NCI-H69 (cell line): Measurements from ENCODE around the gene SLC25A21.
A peak's percentile ranks its signal among the peaks of the same experiment; 100 is the strongest.
"Not testable (repeated sequence)": the region's sequence is repeated elsewhere in the genome, so short reads cannot be mapped to it uniquely, and the experiment has no call there.

Source experiments
- DNase-seq: peaks from one replicate; lab custom pipeline; 2025; lab: John Stamatoyannopoulos, UW

SLC25A21 gene

DNA sequence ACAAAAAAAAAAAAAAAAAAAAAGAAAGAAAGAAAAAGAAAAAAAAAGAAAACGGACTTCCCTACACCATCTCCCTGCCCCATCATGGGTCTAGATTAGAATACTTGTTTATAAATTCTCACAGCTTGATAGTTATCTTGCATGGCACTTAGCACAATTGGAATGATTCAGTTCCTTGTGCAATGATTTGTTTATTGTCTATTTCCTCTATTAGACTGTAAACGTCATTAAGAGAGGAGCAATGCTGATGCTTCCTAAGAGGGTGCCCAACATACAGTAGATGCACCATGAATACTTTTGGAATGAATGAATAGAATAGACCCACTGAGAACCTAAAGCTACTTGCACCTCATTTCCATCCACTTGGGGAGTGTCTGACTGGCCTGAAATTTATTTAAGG is 469.9 kb downstream of the SLC25A21 start:
- no peak for DNase-seq

DNA sequence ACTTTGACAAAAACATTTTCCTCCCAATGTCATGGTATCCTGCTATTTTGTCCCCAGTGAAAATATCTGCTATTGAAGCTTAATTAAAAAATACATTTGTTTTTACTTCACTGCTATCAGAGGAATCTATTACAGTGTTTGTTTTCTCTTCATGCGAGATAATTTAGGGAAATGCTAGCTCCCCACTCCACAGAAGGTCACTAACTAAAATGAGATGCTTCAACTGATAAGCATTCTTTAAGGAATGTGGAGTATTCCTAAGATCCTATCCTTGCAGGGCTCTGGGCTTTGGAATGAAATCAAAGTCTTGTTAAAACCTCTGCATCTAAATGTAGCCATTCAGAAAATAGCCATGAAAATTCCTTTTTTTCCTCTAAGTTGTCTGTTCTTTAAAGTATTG is 471.3 kb downstream of the SLC25A21 start:
- DNase-seq: no peak

DNA sequence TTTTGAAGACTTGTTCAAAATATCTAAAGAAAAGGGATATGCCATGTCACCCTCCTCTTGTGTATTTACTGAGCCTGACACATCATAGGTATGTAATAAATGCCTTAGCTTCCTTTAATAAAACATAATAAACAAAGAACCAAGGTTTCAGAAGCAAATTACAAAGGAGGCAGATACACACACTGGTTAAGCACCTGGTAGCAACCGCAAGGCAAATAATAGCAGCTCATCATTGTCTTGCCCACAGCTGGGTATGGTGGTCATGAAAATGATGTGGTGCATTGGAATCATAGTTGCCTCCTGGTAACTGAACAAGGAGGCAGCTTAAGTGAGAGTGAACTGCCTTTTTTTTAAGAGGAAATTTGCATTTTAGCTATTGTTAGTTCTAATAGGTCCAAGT is 471.8 kb downstream of the SLC25A21 start:
- DNase-seq: peak; percentile 41

DNA sequence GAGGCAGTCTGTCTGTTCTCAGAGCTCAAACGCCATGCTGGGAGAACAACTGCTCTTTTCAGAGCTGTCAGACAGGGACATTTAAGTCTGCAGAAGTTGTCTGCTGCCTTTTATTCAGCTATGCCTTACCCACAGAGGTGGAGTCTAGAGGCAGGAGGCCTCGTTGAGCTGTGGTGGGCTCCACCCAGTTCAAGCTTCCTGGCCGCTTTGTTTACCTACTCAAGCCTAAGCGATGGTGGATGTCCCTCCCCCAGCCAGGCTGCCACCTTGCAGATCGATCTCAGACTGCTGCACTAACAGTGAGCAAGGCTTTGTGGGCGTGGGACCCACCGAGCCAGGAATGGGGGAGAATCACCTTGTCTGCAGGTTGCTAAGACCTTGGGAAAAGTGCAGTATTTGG is 473.0 kb downstream of the SLC25A21 start:
- DNase-seq: not testable (repeated sequence)

DNA sequence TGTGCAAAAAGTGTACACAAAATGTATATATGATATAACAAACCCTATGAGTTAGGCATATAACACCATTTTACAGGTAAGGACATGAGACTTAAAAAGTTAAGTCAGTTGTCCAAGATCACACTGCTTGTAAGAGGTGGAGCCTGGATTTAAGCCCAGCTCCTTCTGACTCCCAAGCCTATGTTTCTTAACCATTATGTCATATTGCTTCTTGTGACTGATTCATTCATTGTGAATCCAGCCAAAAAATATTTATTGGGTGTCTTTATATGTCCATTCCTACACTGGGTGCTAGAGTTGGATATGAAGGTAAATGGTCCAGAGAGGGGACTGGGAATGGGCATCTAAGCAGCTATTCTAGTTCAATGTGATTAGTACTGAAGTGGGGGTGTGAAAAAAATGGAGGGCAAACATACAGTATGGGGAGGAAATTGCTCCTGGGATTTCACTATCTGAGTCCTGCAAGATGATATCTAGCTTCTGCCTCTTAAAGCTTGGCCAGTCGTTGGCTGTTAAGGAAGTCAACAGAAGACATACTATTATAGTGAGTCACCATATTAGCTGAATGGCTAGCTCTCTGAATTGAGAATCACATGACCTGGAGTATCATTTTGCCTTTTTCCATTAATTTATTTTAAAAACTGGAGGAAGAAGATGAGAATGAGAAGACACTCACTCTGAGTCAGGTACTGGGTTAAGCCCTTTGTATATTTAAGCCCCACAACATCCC is 481.9 kb downstream of the SLC25A21 start:
- DNase-seq: no peak

DNA sequence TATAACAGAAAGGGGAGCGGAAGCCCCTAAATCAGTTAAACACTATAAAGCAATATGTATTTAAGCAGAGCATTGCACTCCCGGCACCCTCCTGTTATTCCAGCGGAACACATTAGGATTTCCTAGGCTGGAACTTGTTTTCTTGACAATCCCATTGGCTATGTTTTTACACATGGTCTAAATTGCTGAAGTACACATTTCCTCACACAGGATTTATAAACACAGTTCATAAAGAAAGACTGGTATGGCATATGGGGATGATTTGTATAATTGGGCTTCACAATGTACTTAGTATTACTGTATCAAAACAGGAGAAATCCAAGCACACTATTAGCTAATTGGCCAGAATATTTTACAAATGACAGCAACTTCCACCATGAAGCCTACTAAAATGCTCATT is 487.5 kb downstream of the SLC25A21 start:
- peak; percentile 33 for DNase-seq

DNA sequence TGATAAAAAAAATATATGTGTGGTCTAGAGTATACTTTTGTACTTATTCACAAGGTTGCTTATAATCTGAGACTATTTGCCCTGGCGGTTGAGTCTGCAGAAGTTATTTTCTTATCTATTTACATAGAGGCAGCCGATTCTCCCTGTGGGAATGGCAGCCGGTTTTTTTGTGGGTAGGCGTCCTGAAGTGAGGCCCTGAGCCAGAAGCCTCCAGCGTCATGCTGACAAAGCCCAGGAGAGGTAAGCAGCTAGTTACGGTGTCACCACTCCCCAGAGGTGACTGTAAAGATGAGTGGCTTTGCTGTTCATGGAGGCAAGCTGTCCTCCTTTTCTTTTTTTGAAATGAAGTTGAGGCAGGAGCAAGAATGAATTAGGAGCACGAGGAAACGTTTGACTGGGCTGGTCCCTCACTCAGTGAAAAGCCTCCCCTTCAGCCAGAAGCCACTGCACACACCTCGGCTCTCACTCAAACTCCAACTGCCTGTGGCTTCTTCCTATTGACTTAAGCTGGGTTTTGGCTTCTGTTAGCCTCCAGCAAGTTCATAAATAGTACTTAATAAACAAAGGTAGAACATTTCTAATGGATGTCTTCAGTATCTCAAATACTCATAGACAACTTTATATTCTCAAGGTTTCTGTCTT is 489.2 kb downstream of the SLC25A21 start:
- peak; percentile 91 for DNase-seq

DNA sequence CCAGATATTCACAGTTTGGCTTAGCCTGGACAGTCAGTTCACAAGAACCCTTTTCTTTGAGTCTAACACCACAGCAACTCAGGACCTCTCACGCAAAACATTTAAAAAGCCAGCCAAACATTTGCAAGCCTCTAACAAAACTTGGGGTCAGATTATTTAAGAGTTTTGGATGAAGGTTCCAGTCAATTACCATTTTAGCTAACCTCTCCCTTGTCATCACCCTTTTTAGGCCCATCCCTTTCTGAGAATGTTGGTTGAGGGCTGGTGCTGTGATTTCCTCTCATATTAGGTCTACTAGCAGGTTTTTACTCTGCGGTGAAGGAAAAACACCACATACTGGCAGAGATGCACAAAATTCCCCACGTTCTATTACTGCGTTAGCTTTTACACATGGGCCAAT is 490.1 kb downstream of the SLC25A21 start:
- DNase-seq: peak; percentile 51

DNA sequence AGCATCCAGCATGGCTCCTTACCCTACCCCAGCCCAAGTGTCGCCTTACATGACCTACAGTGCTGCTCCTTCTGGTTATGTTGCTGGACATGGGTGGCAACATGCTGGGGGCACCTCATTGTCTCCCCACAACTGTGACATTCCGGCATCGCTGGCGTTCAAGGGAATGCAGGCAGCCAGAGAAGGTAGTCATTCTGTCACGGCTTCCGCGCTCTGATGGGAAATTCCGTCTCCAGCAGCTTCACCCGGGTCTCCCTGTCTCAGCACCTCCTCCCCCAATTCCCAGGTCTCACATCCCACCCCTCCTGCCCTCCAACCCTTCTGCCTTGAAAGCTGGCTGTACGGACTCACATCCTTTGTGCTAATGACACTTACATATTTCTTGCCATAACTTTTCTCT is 496.2 kb downstream of the SLC25A21 start:
- DNase-seq: no peak

DNA sequence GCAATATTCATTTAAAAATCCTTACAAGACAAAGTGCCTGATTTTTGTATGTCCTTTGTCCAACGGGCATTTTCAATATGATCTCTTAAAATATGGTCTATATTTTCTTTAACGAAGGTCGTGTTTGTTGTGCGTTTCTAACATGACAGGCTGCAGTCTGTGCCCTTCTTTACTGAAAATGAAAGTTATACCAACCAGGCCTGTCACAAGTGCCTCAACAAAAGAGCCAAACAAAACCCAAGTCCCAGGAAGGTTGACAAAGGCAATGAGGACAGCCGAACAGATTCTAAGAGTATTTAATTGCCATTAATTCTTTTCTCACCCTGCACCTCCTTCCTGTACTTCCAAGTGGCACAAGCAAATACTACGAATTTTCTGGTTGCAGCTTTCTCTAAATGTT is 496.8 kb downstream of the SLC25A21 start:
- DNase-seq: no peak

DNA sequence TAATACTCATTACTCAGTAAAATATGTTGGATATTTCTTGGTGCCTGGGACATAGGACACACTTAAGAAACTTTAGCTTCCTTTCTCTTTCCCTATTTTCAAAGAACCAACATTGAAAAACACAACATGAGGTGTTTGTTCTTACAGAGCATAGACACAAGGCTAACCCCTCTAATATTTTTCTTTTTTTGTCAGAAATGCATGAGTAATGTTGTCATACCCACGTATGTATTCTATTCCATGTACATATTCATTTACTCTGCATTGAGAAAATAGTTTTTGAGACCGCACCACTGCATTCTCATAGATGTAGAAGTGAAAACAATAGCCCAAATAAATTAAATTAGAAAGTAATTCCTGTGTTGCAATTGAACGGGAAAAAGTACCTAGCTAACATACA is 497.7 kb downstream of the SLC25A21 start:
- DNase-seq: no peak

DNA sequence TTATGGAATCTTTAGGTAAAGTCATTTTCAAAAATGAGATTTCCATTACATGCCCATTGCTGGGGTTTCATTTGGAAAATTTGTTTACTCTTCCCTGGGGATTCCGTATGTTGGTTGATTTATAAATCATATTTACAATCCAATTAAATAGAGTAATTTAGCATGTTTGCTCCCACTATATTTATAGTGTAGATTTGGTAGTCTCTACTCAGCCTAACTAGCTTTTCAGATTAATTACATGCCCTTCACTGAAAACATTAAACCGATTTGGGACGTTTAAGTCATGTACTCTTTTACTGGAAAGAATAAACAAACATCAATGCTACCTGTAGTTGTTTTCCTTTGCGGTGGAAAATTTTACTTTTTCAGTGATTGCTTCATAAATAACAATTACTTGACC is 500.3 kb downstream of the SLC25A21 start:
- peak; percentile 95 for DNase-seq

DNA sequence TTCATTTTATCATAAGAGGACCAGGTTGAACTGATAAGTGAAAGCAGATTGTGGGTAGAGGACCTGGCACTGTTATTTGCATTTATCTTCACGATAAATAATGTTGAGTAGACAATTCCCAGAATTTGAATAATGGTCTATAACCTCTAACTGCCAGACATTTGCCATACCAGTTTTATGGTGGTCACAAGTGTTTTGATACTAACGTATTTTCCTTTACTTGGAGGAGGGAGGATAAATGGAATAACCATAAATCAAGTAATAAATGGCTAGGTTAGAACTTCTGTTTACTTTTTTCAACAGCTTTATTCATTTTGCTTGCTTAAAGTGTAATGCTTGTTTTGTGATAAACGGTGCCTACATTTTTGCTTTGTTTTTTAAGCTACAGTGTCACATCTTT is 501.3 kb downstream of the SLC25A21 start:
- peak; percentile 90 for DNase-seq

DNA sequence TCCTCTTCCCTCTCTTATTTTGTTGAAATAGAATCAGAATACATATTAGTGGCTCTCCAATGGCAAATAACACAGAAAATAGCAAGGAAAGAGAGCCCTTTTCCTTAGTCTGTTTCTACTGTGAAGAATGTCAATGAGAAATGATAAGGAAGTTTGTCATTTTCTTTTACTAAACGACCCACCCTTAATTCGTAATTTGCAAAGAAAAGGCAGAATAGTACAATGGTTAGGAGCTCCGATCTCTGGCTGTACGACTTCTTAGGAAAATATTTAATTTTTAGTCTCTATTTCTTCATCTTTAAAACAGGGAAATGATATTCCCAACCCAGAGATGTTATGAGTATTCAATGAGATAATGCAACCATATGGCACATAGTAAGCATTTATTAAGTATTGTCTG is 504.7 kb downstream of the SLC25A21 start:
- DNase-seq: no peak

DNA sequence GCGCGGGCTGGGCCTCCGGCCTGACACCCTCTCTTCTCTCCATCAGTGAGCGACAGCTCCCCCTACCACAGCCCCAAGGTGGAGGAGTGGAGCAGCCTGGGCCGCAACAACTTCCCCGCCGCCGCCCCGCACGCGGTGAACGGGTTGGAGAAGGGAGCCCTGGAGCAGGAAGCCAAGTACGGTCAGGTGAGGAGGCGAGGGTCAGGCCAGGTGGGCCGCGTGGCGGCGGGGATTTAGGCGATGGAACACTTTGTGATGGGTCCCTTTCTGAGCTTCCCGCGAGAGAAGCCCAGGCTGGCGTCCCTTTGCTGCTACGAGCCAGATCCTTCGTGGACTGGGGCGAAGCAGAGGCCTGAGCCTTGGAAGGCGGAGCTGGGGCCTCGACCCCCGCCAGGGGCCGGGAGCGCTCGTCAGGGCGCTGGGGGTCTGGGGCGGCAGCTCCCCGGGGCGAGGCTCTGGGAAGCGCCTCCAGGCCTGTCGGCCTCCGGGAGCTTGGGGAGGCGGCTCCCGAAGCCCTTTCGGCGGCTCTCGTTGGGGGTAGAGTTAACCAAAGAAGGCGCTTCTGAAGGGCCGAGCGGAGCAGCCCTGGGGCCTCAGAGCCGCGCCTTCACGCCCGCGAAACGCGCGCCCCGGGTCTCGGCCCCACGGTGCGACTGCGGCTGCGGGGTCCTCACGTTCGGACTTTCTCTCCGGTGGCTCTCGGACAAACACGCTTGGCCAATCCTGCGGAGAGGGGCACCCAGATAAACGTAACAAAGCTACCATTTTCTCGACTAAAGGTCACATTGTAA is 505.8 kb downstream of the SLC25A21 start:
- no peak for DNase-seq

DNA sequence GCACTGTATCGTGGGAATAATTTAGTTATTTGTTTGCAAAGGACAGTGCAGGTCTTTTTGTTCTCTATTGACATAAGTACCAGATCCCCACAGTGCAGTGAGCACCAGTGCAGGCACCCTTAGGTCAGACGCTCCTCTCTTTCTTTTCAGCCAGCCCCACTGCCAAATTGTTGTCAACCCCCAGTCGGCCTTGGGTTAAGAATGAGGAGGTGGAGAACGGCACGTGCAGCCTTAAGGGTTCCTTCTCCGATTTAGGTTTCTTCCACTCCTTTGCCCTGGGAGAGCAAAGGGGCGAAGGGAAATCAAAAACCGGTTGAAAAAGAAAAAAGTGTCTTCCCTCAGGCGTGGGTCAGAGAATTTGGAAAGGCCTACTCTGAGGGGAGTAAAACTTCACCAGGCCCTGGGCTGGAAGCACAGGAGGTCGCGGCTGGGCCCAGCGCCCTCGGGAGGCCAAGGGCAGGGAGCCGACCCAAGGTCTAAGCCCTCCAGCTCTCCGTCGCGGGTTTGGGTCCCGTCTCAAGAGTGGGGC is 506.5 kb downstream of the SLC25A21 start:
- peak; percentile 86 for DNase-seq

DNA sequence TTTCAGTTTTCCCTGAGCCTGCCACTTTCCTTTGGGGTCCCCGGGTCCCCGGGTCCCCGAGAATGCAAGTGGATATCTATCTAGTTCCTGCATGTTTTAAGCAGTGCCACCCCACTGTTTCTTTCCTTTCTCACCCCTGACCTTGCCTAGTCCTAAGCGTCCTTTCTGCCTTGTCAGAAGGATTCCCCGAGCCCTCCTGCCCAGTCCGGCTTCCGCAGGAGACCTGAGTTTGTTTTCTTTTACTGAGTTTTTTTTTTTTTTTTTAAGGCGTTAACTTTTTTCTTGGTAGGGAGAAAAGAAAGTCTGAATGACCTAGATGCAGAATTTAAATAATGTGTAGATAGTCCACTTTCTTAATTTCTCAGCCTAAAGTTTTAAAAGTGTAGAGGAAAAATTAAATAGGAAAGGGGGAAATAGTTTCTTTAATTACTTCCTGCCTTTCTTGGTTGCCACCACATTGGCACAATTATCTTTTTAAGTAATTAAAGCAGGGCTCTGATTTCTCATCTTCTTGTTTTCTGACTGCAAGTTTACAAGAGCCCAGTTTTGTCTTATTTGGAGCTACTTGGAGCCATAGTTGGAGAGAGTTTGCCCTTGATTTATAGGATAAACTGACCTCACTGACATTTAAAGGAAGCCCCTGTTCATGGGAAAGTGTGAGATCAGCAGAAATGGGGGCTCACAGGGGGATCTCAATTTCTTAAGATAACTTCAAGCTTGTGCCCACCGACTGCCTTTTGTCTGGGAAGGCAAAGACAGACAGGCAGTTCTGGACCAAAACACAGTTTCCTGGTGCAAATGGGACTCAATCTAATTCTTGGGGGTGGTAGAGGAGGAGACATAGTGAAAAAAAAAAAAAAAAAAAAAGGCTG is 507.8 kb downstream of the SLC25A21 start:
- DNase-seq: peak; percentile 43

DNA sequence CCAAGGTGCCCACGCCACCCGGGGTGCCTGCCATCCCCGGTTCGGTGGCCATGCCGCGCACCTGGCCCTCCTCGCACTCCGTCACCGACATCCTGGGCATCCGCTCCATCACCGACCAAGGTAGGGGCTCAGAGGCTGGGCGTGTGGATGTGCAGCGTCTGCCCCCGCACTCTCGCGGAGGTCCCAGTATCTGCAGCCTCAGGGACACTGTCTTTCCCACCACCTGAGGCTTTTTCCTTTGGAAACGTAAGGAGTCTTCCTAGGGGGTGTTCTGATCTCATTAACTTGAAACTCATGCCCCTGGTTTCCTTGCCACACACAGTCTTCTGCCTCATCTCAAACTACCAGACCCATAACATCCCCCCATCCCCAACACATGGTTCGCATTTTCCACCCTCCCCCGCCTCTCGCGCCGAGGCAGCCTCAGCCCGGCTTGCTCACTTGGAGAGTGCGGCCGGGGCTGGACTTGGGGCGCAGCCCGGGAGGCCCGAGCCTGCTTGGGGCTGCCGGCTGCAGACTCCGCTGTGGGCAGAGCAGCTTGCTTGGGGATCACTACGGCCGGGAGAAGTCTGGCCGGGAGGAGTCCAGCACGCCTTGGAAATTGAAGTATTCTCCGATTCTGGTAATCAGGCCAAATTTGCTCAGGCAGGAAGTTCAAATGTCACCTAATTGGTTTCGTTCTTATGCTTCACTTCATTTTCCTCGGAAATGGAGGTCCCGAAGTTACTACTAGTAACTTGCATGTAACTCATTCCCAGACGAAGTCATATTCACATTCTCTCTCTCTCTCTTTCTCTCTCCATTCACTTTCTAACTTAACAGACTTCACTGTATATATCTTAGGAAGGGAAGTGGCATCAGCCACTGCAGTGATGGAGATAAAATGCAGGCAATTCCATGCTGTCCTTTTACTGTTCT is 508.7 kb downstream of the SLC25A21 start:
- DNase-seq: peak; percentile 83

DNA sequence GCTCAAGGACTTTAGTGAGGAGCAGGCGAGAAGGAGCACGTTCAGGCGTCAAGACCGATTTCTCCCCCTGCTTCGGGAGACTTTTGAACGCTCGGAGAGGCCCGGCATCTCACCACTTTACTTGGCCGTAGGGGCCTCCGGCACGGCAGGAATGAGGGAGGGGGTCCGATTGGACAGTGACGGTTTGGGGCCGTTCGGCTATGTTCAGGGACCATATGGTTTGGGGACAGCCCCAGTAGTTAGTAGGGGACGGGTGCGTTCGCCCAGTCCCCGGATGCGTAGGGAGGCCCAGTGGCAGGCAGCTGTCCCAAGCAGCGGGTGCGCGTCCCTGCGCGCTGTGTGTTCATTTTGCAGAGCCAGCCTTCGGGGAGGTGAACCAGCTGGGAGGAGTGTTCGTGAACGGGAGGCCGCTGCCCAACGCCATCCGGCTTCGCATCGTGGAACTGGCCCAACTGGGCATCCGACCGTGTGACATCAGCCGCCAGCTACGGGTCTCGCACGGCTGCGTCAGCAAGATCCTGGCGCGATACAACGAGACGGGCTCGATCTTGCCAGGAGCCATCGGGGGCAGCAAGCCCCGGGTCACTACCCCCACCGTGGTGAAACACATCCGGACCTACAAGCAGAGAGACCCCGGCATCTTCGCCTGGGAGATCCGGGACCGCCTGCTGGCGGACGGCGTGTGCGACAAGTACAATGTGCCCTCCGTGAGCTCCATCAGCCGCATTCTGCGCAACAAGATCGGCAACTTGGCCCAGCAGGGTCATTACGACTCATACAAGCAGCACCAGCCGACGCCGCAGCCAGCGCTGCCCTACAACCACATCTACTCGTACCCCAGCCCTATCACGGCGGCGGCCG is 509.6 kb downstream of the SLC25A21 start:
- peak; percentile 81 for DNase-seq

DNA sequence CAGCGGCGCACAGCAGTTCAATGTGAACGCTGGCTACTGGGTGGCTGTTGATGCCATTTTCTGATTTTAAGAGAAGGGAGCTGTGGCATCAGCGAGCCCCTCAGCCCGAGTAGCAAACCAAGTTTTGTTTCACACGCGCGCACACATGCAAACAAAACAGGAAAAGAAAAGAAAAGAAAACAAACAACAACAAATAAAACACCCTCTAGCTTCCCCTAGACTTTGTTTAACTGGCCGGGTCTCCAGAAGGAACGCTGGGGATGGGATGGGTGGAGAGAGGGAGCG is 510.2 kb downstream of the SLC25A21 start:
- DNase-seq: no peak
